GM21717 (cell line): ENCODE results near the gene OGFOD3.

Experiments used
- ATAC-seq: cut with Tn5 transposase; IDR thresholded peaks from one replicate; pipeline ENCODE4 v1.9.1; 2021; ENCODE audit warnings: mild to moderate bottlenecking, moderate library complexity; ENCODE audit not compliant: unreplicated experiment

Gene OGFOD3

GRCh38 chr17:82408288-82408937, 10.0 kb downstream of the OGFOD3 start:
- no peak for ATAC-seq

- ATAC-seq: no peak
Observed at GRCh38 chr17:82407255-82407654, 11.1 kb downstream of the OGFOD3 start.

DNA sequence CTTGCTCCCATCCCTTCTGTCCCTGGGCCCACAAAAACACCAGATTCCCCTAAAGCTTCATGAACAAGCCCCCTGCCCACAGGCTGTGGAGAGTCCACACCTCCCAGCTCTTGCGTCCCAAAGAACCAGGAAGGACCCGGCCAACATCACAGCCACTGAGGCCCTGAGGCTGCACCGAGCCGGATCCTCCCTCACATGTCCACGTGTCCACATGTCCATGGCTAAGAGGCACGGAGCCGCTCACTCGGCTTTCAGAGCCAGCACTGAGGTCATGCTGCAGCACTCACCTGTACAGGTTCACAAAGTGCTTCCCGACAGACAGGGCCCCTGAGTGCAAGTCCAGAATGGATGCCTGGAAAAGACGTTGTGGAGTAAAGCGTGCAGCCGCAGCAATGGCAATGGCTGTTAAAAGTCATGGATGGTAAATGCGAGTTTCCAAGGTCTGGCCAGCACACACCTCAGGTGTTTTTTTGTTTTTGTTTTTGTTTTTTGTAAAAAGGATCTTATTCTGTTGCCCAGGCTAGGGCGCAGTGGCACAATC, 12.2 kb downstream of the OGFOD3 start:
- ATAC-seq: no peak

- ATAC-seq: no peak
Observed at GRCh38 chr17:82405051-82405450, 13.3 kb downstream of the OGFOD3 start.

DNA sequence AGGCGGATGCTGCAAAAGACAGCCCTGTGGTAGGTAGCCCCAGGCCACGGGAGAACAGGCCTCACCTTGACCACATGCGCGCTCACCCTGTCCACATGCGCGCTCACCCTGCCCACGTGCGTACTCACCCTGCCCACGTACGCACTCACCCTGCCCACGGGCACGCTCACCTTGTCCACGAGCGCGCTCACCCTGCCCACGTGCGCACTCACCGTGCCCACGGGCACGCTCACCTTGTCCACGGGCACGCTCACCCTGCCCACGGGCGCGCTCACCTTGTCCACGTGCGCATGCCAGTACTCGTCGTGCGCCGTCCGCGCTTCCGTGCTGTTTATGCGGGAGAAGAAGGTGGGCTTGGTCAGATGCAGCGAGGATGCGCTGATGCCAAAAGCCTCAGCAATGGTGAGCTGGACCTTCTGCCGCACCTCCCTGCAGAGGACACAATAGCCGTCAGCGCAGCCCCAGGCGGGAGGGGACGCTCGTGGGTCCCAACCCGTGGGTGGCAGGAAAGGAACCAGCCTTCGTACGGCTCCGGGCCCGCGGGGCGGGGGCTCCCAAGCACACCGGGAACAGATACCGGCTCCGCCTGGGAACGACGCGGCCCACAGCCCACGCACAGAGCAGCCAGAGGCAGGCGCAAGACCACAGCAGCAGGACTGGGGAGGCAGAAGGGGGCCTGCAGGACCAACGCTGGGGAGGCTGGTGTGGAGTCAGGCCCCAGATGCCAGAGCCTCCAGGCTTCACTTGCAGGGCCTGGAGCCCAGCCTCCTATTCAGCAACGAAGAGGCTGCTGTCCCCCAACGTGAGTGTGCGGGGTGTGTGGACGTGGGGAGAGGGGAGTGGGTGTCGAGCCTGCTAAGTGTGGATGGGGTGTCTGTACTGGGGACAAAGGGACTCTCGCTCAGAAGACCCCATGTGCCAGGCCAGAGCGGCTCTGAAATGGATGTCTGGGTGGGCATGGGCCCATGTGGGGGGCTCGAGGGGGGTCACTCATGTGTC, 14.4 kb downstream of the OGFOD3 start:
- ATAC-seq: no peak

- no peak for ATAC-seq
Observed at GRCh38 chr17:82402865-82403264, 15.5 kb downstream of the OGFOD3 start.

GRCh38 chr17:82400830-82401229, 17.6 kb downstream of the OGFOD3 start:
- no peak for ATAC-seq

DNA sequence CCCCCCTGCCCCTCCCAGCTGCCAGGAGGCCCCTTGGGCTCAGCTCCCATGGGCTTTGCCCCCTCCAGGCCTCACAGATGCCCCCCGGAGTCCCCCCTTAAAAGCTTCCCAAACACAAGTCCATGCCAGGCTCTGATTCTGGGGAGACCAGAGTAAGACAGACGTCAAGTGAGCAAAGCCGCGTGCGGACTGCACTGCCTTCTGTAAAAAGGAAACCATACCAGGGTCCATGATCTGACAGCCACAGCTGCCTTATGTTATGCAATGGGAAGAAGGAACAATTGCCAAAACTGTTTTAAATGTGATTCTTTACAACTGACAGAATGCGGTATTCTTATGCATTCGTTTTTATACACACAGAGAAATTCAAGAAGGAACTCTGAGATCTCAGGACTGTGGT, 18.2 kb downstream of the OGFOD3 start:
- ATAC-seq: no peak

DNA sequence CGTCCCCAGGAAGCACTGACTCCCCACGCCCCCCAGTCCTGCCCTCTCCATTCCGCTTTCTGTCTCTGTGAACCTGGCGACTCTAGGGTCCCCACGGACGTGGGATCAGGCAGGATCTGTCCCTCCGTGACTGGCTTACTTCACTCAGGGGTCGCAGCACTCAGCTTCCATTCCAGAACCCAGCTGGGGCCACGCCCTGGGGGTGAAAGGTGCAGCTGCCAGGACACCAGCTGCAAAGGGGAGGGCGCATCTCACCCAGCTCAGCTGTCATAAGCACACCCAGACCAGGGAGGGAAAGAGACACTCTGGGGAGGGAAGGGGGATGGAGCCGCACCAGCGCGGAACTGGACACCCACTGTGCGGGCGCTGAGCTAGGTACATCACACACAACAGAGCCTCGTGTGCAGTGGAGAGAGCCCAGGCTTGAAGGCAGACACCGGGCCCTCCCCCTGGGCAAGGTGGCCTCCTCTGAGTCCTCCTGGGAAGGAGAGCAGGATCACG, 18.7 kb downstream of the OGFOD3 start:
- no peak for ATAC-seq

- no peak for ATAC-seq
Observed at GRCh38 chr17:82399041-82399441, 19.3 kb downstream of the OGFOD3 start.

DNA sequence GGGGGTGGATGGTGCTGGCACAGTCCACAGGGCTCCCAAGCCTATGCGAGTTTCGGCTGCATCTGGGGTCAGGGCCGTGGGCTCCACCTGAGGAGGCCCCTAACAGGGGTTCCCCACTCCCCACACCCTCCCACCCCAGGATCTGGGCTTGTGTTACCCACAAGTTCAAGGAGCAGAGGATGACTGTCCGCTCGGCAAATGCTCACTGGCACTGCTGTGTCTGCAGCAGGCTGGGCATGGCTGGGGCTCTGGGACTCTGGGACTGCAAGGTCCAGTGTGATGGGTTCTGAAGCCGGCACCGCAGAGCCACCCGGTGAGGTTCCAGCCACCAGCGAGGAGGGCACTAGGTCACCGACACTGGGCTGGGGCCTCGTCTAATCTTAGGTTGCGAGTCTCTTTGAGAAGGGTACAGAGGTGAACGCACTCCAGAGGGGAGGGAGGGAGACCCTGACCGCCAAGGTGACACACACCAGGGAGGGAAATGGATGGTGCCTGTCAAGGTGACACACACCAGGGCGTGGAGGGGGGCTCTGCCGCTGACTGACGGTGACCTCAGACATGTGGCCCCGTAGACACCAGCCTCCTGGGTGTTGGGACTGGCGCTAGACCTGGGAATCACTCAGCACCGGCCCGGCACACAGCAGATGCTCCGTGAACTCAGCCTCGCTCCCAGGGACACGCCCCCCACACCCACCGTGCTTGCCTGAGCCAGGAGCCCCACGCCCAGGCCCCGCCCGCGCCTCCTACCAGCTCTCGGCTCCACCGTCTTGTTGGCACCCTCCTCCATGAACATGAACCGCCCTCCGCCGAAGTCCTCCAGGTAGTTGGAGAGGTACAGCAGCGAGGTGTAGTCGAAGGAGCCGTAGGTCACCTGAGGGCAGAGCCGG, 20.7 kb downstream of the OGFOD3 start:
- no peak for ATAC-seq

GRCh38 chr17:82396601-82397435, 21.6 kb downstream of the OGFOD3 start:
- ATAC-seq: no peak

GRCh38 chr17:82394278-82394677, 24.1 kb downstream of the OGFOD3 start:
- ATAC-seq: no peak

GRCh38 chr17:82392941-82393340, 25.4 kb downstream of the OGFOD3 start:
- no peak for ATAC-seq

DNA sequence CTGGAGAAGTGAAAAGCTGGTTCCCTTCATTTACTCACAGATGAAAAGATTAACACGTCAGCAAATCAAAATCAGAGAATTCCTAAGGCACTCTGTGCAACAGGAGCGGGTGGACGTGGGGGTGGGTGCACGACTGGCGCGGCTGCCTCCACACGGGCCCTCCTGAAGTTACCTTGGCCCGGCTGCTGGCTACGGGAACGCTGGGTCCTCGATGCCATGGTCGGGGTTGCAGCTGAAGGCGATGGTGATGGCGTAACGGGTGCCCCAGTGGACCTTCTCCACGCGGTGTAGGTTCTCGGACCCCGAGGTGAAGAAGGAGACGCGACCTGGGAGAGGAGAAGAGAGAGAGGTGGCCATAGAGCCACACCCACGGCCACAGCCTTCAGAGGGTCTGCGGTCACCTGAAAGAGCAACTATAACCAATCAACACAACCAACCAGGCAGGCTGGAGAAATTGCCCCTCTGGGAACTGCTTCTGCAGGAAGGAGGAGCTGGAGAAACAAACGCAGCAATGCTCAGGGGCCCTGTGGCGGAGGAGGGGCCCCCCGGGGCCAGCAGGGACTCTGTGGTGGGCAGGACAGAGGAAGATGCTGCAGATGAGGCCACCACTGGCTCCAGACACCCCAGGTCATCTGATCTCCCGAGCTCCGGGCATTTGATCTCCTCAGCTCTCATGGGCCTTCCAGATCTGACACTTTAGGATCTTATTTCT, 26.0 kb downstream of the OGFOD3 start:
- no peak for ATAC-seq

- ATAC-seq: no peak
Observed at GRCh38 chr17:82391496-82392066, 26.8 kb downstream of the OGFOD3 start.

- ATAC-seq: no peak
Observed at GRCh38 chr17:82390860-82391435, 27.4 kb downstream of the OGFOD3 start.
